Body of pancreas (tissue), 4 donors: ENCODE data around the gene GOLGA3. TPM values are rescaled to one million over a fixed set of nuclear protein-coding genes. Genes with fewer than 3 reads are reported as not detected.
"Not testable (repeated sequence)": the region's sequence is repeated elsewhere in the genome, so short reads cannot be mapped to it uniquely, and the experiment has no call there.

Source experiments
- ATAC-seq: fragments of 150-250 bp; one replicate; pipeline ENCODE4 v1.9.1; 2016
- DNase-seq, 4 donors: peaks; one replicate each; pipeline ENCODE4 v3.0.0-alpha.2; 2019
- H3K27ac ChIP-seq, 4 donors: fragments of 200-600 bp; sonication (generic); 1 replicate in 3 of 4; 2 replicates in 1 of 4; pipeline versions ENCODE4 v1.5.1 to v1.6.1; 2016 to 2019; ENCODE audit warnings: mild to moderate bottlenecking in 1 of 4, mixed read lengths in 1 of 4, moderate library complexity in 1 of 4
- H3K27me3 ChIP-seq, 2 donors: fragments of 200-600 bp; sonication (generic); one replicate each; pipeline ENCODE4 v1.6.0; 2016; ENCODE audit warnings: mild to moderate bottlenecking in 1 of 2
- H3K36me3 ChIP-seq, 2 donors: fragments of 200-600 bp; sonication (generic); replicated peaks in 1 of 2; 2 replicates each; pipeline ENCODE4 v1.5.1; 2016; ENCODE audit warnings: low read depth in 2 of 2; ENCODE audit not compliant: insufficient read depth in 1 of 2
- H3K4me1 ChIP-seq: fragments of 200-600 bp; sonication (generic); one replicate; pipeline ENCODE4 v1.6.0; 2016
- H3K4me3 ChIP-seq, 2 donors: fragments of 200-600 bp; sonication (generic); 1 replicate in 1 of 2; 2 replicates in 1 of 2; pipeline ENCODE4 v1.5.1; 2016 to 2019
- H3K9me3 ChIP-seq, 3 donors: fragments of 200-600 bp; sonication (generic); 1 replicate in 2 of 3; 2 replicates in 1 of 3; pipeline ENCODE4 v1.5.1; 2016
- CTCF ChIP-seq, 7 experiments: fragments of 450-650 bp in 4 of 7; fragments of 200-600 bp in 3 of 7; sonication (generic) in 3 of 7; IDR thresholded peaks; one replicate each; pipeline ENCODE4 v1.5.1; 2016 to 2019; ENCODE audit warnings: antibody characterized with exemption in 7 of 7
- POLR2A ChIP-seq, 3 donors: fragments of 450-650 bp; IDR thresholded peaks; one replicate each; pipeline ENCODE4 v1.6.1; 2016; ENCODE audit warnings: antibody characterized with exemption in 3 of 3, mild to moderate bottlenecking in 2 of 3
- WGBS, 2 donors: methylation state at CpG; one replicate each; pipeline ENCODE4 v1.1.5; 2017; 5-methylcytosine and 5-hydroxymethylcytosine counted together
- intact Hi-C: fragments of 100-400 bp; cut with DNase I; formaldehyde crosslinking; loops from one replicate; pipeline ENCODE4 v1.15.1; 2023
- total RNA-seq, 2 donors: library from RNA; depleted of rRNA; stranded (reverse); fragments of >200 nt; gene quantifications; one replicate each; pipeline ENCODE4 v1.1.0, GENCODE V29; 2016

GOLGA3 gene
- total RNA-seq, 2 donors from 2014 or later, result 57.3 to 98.6 TPM

GRCh38 chr12:132847363-132848356 is 19.0 kb upstream of the GOLGA3 start:
- no peaks in the 10 kb centered on the region for H3K4me1 ChIP-seq
- intact Hi-C loops, result no loop called here
- no peaks in the 10 kb centered on the region for H3K27me3 ChIP-seq
- ATAC-seq (no peak), DNase-seq (no peak)
- H3K4me3 ChIP-seq, result no peak overlapping the region
- H3K27ac ChIP-seq, result no peak overlapping the region
- TF ChIP-seq CTCF (IDR thresholded peaks at IDR 0.05) (no peak), POLR2A (IDR thresholded peaks at IDR 0.05) (no peak)
- no peaks in the 10 kb centered on the region for H3K9me3 ChIP-seq
- H3K36me3 ChIP-seq, result peaks cover 3 to 29% of the 10 kb centered on the region in 2 donors
- WGBS, 2 donors, result 84 to 87% methylated on average over 28 to 30 of the region's 30 CpGs

GRCh38 chr12:132844681-132845080 is 16.0 kb upstream of the GOLGA3 start:
- H3K4me1 ChIP-seq, H3K9me3 ChIP-seq, DNase-seq, H3K4me3 ChIP-seq, intact Hi-C loops, ATAC-seq, H3K27me3 ChIP-seq, H3K27ac ChIP-seq: not testable (repeated sequence)
- WGBS, 2 donors, result 98 to 99% methylated on average over 11 of the region's 11 CpGs
- peaks cover 0 to 27% of the 10 kb centered on the region in 2 donors for H3K36me3 ChIP-seq

GRCh38 chr12:132842449-132843045 is 13.9 kb upstream of the GOLGA3 start:
- H3K36me3 ChIP-seq, result peaks cover 0 to 21% of the 10 kb centered on the region in 2 donors
- no peaks in the 10 kb centered on the region for H3K27me3 ChIP-seq
- TF ChIP-seq POLR2A (IDR thresholded peaks at IDR 0.05), result no peak
- TF ChIP-seq CTCF (IDR thresholded peaks at IDR 0.05), result no peak
- ATAC-seq (no peak), DNase-seq (no peak)
- 90 to 93% methylated on average over 21 of the region's 21 CpGs for WGBS, 2 donors
- no peaks in the 10 kb centered on the region for H3K4me1 ChIP-seq
- no peak overlapping the region for H3K27ac ChIP-seq
- intact Hi-C loops, result no loop called here
- H3K9me3 ChIP-seq, result no peaks in the 10 kb centered on the region
- H3K4me3 ChIP-seq, result no peak overlapping the region

- intact Hi-C loops, result no loop called here
- ATAC-seq (no peak), DNase-seq (no peak)
- no peak for TF ChIP-seq POLR2A (IDR thresholded peaks at IDR 0.05)
- TF ChIP-seq CTCF (IDR thresholded peaks at IDR 0.05), result no peak
- peaks cover 0 to 18% of the 10 kb centered on the region in 2 donors for H3K36me3 ChIP-seq
- H3K9me3 ChIP-seq, result no peaks in the 10 kb centered on the region
- WGBS, 2 donors, result 88 to 91% methylated on average over 15 of the region's 15 CpGs
- no peaks in the 10 kb centered on the region for H3K4me1 ChIP-seq
- no peaks in the 10 kb centered on the region for H3K27me3 ChIP-seq
- no peak overlapping the region for H3K4me3 ChIP-seq
- H3K27ac ChIP-seq, result no peak overlapping the region
These were observed 12.5 kb upstream of the GOLGA3 start for GRCh38 chr12:132841151-132841550.

- no peaks in the 10 kb centered on the region for H3K27me3 ChIP-seq
- no peak overlapping the region for H3K4me3 ChIP-seq
- ATAC-seq, result no peak
- 90 to 93% methylated on average over 20 of the region's 20 CpGs for WGBS, 2 donors
- H3K36me3 ChIP-seq, result peaks cover 0 to 18% of the 10 kb centered on the region in 2 donors
- no peak overlapping the region for H3K27ac ChIP-seq
- TF ChIP-seq CTCF (IDR thresholded peaks at IDR 0.05) (no peak), POLR2A (IDR thresholded peaks at IDR 0.05) (no peak)
- no peaks in the 10 kb centered on the region for H3K4me1 ChIP-seq
- DNase-seq, result no peak
- intact Hi-C loops, result no loop called here
- no peaks in the 10 kb centered on the region for H3K9me3 ChIP-seq
These were observed 11.9 kb upstream of the GOLGA3 start for GRCh38 chr12:132840536-132840935.
